Measurements from ENCODE around the gene SBF2. TPM values are rescaled to one million over a fixed set of nuclear protein-coding genes. Genes with fewer than 3 reads are reported as not detected.

SBF2 gene
- total RNA-seq, 1 donor, result 61.2 TPM

GRCh38 chr11:9757809-9758636, 536.0 kb downstream of the SBF2 start:
- Histone ChIP-seq H2AFZ (ENCODE audit: low read length) (peak overlapping the region; percentile 67), H3K4me1 (ENCODE audit: insufficient read depth, low read length) (peaks cover 65% of the 10 kb centered on the region), H3K36me3 (ENCODE audit: insufficient read depth, low read length) (no peaks in the 10 kb centered on the region), H3K4me3 (ENCODE audit: insufficient read depth, low read length) (peak overlapping the region; percentile 69), H3K9me3 (ENCODE audit: low read depth, low read length) (no peaks in the 10 kb centered on the region), H4K20me1 (ENCODE audit: insufficient read depth, low read length) (no peaks in the 10 kb centered on the region), H3K4me2 (ENCODE audit: insufficient read depth, low read length) (peak overlapping the region; percentile 91), H3K79me2 (ENCODE audit: insufficient read depth, low read length) (peaks cover 5% of the 10 kb centered on the region), H3K27me3 (ENCODE audit: insufficient read depth, low read length) (no peaks in the 10 kb centered on the region), H3K27ac (ENCODE audit: low read depth, low read length) (peak overlapping the region; percentile 95)
- peak; percentile 52 for TF ChIP-seq CTCF (IDR thresholded peaks at IDR 0.05; ENCODE audit: extremely low read depth, low read depth, low read length)
- peak; percentile 97 for DNase-seq (ENCODE audit: insufficient read length, low spot score, missing footprints)

- H3K4me2 ChIP-seq (ENCODE audit: insufficient read depth, low read length), result no peak overlapping the region
- peaks cover 76% of the 10 kb centered on the region for H3K4me1 ChIP-seq (ENCODE audit: insufficient read depth, low read length)
- no peaks in the 10 kb centered on the region for H4K20me1 ChIP-seq (ENCODE audit: insufficient read depth, low read length)
- no peak for DNase-seq (ENCODE audit: insufficient read length, low spot score, missing footprints)
- H3K36me3 ChIP-seq (ENCODE audit: insufficient read depth, low read length), result no peaks in the 10 kb centered on the region
- H3K9me3 ChIP-seq (ENCODE audit: low read depth, low read length), result no peaks in the 10 kb centered on the region
- no peak overlapping the region for H3K4me3 ChIP-seq (ENCODE audit: insufficient read depth, low read length)
- peaks cover under 1% of the 10 kb centered on the region for H3K79me2 ChIP-seq (ENCODE audit: insufficient read depth, low read length)
- H3K27ac ChIP-seq (ENCODE audit: low read depth, low read length), result no peak overlapping the region
- TF ChIP-seq CTCF (IDR thresholded peaks at IDR 0.05; ENCODE audit: extremely low read depth, low read depth, low read length), result no peak
- no peak overlapping the region for H2AFZ ChIP-seq (ENCODE audit: low read length)
- no peaks in the 10 kb centered on the region for H3K27me3 ChIP-seq (ENCODE audit: insufficient read depth, low read length)
These were observed 537.1 kb downstream of the SBF2 start for GRCh38 chr11:9756878-9757277.

- Histone ChIP-seq H3K36me3 (ENCODE audit: insufficient read depth, low read length) (no peaks in the 10 kb centered on the region), H3K27ac (ENCODE audit: low read depth, low read length) (peak overlapping the region; percentile 93), H2AFZ (ENCODE audit: low read length) (no peak overlapping the region), H3K4me3 (ENCODE audit: insufficient read depth, low read length) (no peak overlapping the region), H3K4me1 (ENCODE audit: insufficient read depth, low read length) (peaks cover 78% of the 10 kb centered on the region), H3K27me3 (ENCODE audit: insufficient read depth, low read length) (no peaks in the 10 kb centered on the region), H3K9me3 (ENCODE audit: low read depth, low read length) (no peaks in the 10 kb centered on the region), H4K20me1 (ENCODE audit: insufficient read depth, low read length) (no peaks in the 10 kb centered on the region), H3K4me2 (ENCODE audit: insufficient read depth, low read length) (no peak overlapping the region), H3K79me2 (ENCODE audit: insufficient read depth, low read length) (no peaks in the 10 kb centered on the region)
- no peak for TF ChIP-seq CTCF (IDR thresholded peaks at IDR 0.05; ENCODE audit: extremely low read depth, low read depth, low read length)
- no peak for DNase-seq (ENCODE audit: insufficient read length, low spot score, missing footprints)
These were observed 537.6 kb downstream of the SBF2 start for GRCh38 chr11:9756461-9756860.

DNA sequence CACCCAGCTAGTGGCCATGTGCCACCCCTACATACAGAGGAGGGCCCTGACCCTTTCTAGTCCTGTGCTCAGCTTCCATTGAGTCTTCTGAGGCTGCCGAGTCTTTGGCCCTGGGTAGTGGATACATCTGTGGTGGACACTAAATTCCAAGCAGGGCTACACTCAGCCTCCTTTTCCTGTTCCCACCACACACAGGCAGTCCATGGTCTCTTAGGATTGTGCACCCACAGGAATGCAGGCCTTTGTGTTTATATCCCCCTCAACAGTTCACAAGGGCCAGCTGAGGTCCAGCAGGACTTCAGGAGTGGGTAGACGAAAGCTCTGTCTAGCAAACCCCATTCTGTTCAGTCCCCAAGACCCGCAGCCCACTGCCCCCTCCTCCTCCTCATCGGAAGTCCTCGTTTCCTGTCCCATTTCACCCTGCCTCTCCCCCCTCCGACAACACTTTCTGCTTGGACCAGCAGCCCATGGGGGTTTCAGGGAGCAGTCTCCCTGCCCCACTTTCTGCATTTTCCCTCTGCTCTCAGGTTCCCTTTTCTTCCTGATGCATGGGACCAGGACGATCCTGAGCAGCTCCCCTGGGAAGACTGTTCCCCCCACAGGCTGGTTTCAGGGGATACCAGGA, 538.3 kb downstream of the SBF2 start:
- peaks cover 2% of the 10 kb centered on the region for H3K36me3 ChIP-seq (ENCODE audit: insufficient read depth, low read length)
- H3K79me2 ChIP-seq (ENCODE audit: insufficient read depth, low read length), result no peaks in the 10 kb centered on the region
- H3K27me3 ChIP-seq (ENCODE audit: insufficient read depth, low read length), result no peaks in the 10 kb centered on the region
- DNase-seq (ENCODE audit: insufficient read length, low spot score, missing footprints), result peak; percentile 95
- peaks cover 75% of the 10 kb centered on the region for H3K4me1 ChIP-seq (ENCODE audit: insufficient read depth, low read length)
- TF ChIP-seq CTCF (IDR thresholded peaks at IDR 0.05; ENCODE audit: extremely low read depth, low read depth, low read length), result no peak
- no peak overlapping the region for H2AFZ ChIP-seq (ENCODE audit: low read length)
- H4K20me1 ChIP-seq (ENCODE audit: insufficient read depth, low read length), result no peaks in the 10 kb centered on the region
- H3K9me3 ChIP-seq (ENCODE audit: low read depth, low read length), result no peaks in the 10 kb centered on the region
- H3K4me2 ChIP-seq (ENCODE audit: insufficient read depth, low read length), result peak overlapping the region; percentile 17
- H3K4me3 ChIP-seq (ENCODE audit: insufficient read depth, low read length), result no peak overlapping the region
- peak overlapping the region; percentile 93 for H3K27ac ChIP-seq (ENCODE audit: low read depth, low read length)

Measured in osteoblast (primary cell).